A673 (cell line): Measurements from ENCODE around the gene HSPA2.

Source experiments
- CTCF ChIP-seq: fragments of 300-800, 200-600 bp; sonication (generic); conservative IDR thresholded peaks from 2 replicates; pipeline ENCODE4 v1.5.1; 2017; ENCODE audit warnings: low read depth, mild to moderate bottlenecking, antibody characterized with exemption, low read length, moderate library complexity, mixed read lengths
- EZH2 ChIP-seq: fragments of 200-600 bp; sonication (generic); IDR thresholded peaks from 2 replicates; pipeline ENCODE4 v1.6.1; 2017; ENCODE audit warnings: borderline replicate concordance, low read depth, mild to moderate bottlenecking, mixed read lengths, antibody characterized with exemption, low read length; ENCODE audit not compliant: poor library complexity, severe bottlenecking

- TF ChIP-seq CTCF, result no peak
- no peak for TF ChIP-seq EZH2
Measured at GRCh38 chr14:64542836-64543201, 2.3 kb downstream of the HSPA2 start.
